ENCODE measurements around the gene GCK.

The GCK gene

GRCh38 chr7:44153948-44154335 lies 35.3 kb downstream of the GCK start:
- DNase-seq: no peak

- DNase-seq: peak in 1 of 3 experiments; percentile 12
Observed at GRCh38 chr7:44152971-44153947, 36.0 kb downstream of the GCK start.

GRCh38 chr7:44151956-44152355 lies 37.3 kb downstream of the GCK start:
- no peak for DNase-seq

GRCh38 chr7:44150966-44151941 lies 38.0 kb downstream of the GCK start:
- no peak for DNase-seq

- DNase-seq: no peak
Observed at GRCh38 chr7:44150466-44150832, 38.8 kb downstream of the GCK start.

- no peak for DNase-seq
Observed at GRCh38 chr7:44149571-44150465, 39.4 kb downstream of the GCK start.

GRCh38 chr7:44148961-44149536 lies 40.2 kb downstream of the GCK start:
- DNase-seq: no peak

- no peak for DNase-seq
Observed at GRCh38 chr7:44148166-44148565, 41.1 kb downstream of the GCK start.

- no peak for DNase-seq
Observed at GRCh38 chr7:44147026-44147991, 41.9 kb downstream of the GCK start.

- DNase-seq: no peak
Observed at GRCh38 chr7:44145969-44146911, 43.0 kb downstream of the GCK start.

- no peak for DNase-seq
Observed at GRCh38 chr7:44145479-44145968, 43.7 kb downstream of the GCK start.

- DNase-seq: no peak
Observed at GRCh38 chr7:44144968-44145478, 44.2 kb downstream of the GCK start.

GRCh38 chr7:44144426-44144967 lies 44.7 kb downstream of the GCK start:
- no peak for DNase-seq

- no peak for DNase-seq
Observed at GRCh38 chr7:44143646-44144250, 45.5 kb downstream of the GCK start.

- DNase-seq: no peak
Observed at GRCh38 chr7:44142028-44142427, 47.2 kb downstream of the GCK start.

- no peak for DNase-seq
Observed at GRCh38 chr7:44141221-44141850, 47.9 kb downstream of the GCK start, which contains the start of gene MYL7. MYL7 (minus strand) TSS chr7:44141332; CDS start chr7:44141305, 27 bp downstream.

GRCh38 chr7:44140341-44140740 lies 48.9 kb downstream of the GCK start:
- DNase-seq: no peak
